ENCODE data around the gene NFATC3. TPM values are rescaled to one million over a fixed set of nuclear protein-coding genes. Genes with fewer than 3 reads are reported as not detected.
"Not testable (repeated sequence)": the region's sequence is repeated elsewhere in the genome, so short reads cannot be mapped to it uniquely, and the experiment has no call there.

Gene NFATC3
- total RNA-seq, 2 donors from 2014 or later = 25.9 to 28.9 TPM

- ATAC-seq; intact Hi-C loops (cut with DNase I); DNase-seq: not testable (repeated sequence)
These were observed 22.2 kb downstream of the NFATC3 start for GRCh38 chr16:68107230-68107928.

- intact Hi-C loops (cut with DNase I); ATAC-seq; DNase-seq: not testable (repeated sequence)
These were observed 24.0 kb downstream of the NFATC3 start for GRCh38 chr16:68109156-68109555.

DNA sequence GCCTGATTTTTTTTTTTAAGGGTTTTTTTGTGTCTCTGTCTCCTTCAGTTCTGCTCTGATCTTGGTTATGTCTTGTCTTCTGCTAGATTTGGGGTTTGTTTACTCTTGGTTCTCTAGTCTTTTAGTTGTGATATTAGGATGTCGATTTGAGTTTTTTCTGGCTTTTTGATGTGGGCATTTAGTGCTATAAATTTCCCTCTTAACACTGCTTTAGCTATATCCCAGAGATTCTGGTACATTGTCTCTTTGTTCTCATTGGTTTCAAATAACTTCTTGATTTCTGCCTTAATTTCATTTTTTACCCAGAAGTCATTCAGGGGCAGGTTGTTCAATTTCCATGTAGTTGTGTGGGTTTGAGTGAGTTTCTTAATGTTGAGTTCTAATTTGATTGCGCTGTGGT is 25.4 kb downstream of the NFATC3 start:
- ATAC-seq; intact Hi-C loops (cut with DNase I); DNase-seq: not testable (repeated sequence)

DNA sequence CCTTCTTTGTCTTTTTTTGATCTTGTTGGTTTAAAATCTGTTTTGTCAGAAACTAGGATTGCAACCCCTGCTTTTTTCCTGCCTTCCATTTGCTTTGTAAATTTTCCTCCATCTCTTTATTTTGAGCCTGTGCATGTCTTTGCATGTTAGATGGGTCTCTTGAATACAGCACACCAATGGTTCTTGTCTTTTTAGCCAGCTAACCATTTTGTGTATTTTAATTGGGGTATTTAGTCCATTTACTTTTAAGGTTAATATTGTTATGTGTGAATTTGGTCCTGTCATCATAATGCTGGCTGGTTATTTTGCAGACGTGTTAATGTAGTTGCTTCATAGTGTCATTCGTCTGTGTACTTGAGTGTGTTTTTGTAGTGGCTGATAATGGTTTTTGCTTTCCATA is 26.2 kb downstream of the NFATC3 start:
- no peak for DNase-seq
- intact Hi-C loops (cut with DNase I) = no loop called here
- ATAC-seq = no peak

DNA sequence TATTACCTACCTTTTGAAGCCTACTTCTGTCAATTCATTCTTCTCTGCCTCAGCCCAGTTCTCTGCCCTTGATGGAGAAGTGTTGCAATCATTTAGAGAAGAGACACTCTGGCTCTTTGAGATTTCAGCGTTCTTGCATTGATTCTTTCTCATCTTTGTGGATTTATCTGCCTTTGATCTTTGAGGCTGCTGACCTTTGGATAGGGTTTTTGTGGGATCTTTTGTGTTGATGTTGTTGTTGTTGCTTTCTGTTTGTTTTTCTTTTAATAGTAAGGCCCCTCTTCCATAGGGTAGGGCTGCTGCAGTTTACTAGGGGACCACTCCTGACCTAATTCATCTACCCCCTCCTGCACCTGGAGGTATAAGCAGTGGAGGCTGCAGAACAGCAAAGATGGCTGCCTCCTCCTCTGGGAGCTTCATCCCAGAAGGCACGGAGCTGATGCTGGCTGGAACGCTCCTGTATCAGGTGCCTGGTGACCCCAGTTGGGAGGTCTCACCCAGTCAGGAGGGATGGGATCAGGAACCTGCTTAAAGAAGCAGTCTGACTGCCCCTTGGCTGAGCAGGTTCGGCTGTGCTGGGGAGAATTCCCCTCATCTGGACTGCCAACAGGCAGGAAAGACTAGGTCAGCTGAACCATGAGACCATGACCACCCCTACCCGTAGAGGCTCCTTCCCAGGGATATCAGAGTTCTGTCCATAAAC is 28.0 kb downstream of the NFATC3 start:
- ATAC-seq = no peak
- DNase-seq = no peak
- intact Hi-C loops (cut with DNase I) = no loop called here

DNA sequence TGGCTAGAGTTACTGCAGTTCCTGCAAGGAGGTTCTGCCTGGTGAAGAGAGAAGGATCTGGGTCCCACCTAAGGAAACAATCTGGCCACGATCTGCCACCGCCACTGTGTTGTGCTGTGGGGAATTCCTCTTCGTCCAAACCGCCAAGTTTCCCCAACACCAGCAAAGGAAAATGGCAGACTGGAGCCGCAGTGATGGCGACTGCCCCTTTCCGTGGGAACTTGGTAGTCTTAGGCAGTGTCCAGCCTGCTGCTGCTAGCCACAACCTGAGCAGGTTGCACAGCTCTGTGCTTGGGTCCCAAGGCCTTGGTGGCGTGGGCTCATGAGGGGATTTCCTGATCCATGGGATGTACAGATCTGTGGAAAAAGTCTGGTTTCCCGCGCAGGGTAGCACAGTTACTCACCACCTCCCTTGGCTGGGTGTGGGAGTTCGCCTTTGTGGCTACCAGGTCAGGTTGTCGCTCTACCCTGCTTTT is 28.6 kb downstream of the NFATC3 start:
- intact Hi-C loops (cut with DNase I) = no loop called here
- no peak for ATAC-seq
- DNase-seq = no peak

GRCh38 chr16:68114939-68115338 is 29.8 kb downstream of the NFATC3 start:
- DNase-seq; intact Hi-C loops (cut with DNase I); ATAC-seq: not testable (repeated sequence)

GRCh38 chr16:68115851-68116250 is 30.7 kb downstream of the NFATC3 start:
- ATAC-seq = no peak
- intact Hi-C loops (cut with DNase I) = no loop called here
- DNase-seq = no peak

- DNase-seq (no peak), ATAC-seq (no peak)
- intact Hi-C loops (cut with DNase I) = no loop called here
These were observed 31.2 kb downstream of the NFATC3 start for GRCh38 chr16:68116256-68116867.

- DNase-seq (no peak), ATAC-seq (no peak)
- intact Hi-C loops (cut with DNase I) = no loop called here
These were observed 32.7 kb downstream of the NFATC3 start for GRCh38 chr16:68117884-68118283.

GRCh38 chr16:68118954-68119353 is 33.8 kb downstream of the NFATC3 start:
- intact Hi-C loops (cut with DNase I) = not testable (repeated sequence)

GRCh38 chr16:68120496-68120895 is 35.3 kb downstream of the NFATC3 start:
- ATAC-seq; DNase-seq; intact Hi-C loops (cut with DNase I): not testable (repeated sequence)

More at GRCh38 chr16:68118954-68119353, 33.8 kb downstream of the NFATC3 start:
- not testable (repeated sequence) for ATAC-seq, DNase-seq

DNA sequence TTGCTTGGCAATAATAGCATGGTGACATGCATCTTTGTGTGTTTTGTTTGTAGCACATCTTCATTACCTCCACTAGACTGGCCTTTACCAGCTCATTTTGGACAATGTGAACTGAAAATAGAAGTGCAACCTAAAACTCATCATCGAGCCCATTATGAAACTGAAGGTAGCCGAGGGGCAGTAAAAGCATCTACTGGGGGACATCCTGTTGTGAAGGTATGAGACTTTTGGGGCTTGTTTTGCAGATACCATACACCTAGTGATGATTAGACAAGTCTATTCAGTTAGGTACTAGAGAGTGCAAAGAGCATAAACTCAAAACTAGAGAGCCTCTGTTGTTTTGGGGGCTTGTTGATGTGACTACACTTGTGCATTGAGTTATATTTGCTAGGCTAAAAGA is 41.2 kb downstream of the NFATC3 start:
- no peak for ATAC-seq
- intact Hi-C loops (cut with DNase I) = no loop called here
- DNase-seq = no peak

DNA sequence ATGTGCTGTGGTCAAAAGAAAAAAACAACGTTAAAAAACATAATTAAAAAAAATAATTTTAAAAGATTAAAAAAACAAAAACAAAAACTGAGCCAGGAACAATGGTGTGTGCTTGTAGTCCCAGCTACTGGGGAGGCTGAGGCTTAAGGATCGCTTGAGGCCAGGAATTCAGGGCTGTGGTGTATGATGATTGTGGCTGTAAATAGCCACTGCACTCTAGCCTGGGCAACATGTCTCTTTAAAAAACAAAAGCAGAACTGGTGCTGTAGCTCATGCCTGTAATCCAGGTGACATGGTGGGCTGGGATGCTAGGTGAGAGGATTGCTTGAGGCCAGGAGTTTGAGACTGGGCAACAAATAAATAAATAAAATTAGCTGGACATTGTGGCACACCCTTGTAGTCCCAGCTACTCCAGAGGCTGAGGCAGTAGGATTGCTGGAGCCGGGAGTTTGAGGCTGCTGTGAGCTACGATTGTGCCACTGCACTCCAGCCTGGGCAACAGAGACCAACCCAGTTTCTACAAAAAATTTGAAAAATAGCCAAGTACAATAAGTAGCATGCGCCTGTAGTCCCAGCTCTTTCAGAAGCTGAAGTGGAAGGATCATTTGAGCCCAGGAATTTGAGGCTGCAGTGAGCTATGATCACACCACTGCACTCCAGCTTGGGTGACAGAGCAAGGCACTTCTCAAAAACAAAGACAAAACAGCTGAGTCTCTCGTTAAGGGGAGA is 43.6 kb downstream of the NFATC3 start:
- peak; percentile 21 to 41 for ATAC-seq
- DNase-seq = no peak
- intact Hi-C loops (cut with DNase I) = no loop called here

GRCh38 chr16:68130520-68130919 is 45.4 kb downstream of the NFATC3 start:
- DNase-seq (no peak), ATAC-seq (no peak)
- intact Hi-C loops (cut with DNase I) = no loop called here

DNA sequence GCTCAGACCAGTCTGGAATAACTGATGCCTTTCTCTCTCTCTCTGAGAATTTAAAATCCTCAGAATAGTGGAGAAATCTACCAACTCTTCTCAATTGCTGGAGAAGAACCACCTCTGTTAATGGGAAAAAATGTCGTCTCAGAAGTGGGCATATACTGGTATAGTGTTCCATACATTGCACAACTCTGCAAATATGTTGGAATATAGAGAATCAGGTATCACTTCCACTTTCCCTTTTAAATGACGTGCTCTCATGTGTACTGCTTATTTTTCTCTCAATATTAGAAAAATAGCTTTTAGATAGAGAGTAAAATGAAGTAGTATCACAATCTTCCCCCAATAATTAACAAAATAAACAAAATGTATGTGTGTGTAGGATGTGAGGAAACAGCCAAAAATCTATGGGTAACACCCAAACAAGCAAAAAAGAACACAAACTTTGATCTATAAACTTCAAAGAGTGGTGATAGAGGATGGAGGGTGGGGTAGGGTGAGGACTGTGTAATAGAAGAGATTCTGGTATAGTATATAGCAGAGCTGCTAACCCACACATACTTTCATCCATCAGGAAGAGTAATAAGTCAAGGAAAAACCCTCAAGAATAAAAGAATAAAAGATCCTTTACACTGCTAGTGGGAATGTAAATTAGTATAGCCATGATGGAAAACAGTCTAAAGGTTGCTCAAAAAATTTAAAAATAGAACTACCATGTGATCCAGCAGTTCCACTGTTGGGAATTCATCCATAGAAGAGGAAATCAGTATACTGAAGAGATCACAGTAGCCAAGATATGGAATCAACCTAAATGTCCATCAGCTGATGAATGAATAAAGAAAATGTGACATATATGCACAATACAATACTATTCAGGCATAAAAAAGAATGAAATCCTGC is 46.9 kb downstream of the NFATC3 start:
- intact Hi-C loops (cut with DNase I) = no loop called here
- no peak for DNase-seq
- no peak for ATAC-seq

DNA sequence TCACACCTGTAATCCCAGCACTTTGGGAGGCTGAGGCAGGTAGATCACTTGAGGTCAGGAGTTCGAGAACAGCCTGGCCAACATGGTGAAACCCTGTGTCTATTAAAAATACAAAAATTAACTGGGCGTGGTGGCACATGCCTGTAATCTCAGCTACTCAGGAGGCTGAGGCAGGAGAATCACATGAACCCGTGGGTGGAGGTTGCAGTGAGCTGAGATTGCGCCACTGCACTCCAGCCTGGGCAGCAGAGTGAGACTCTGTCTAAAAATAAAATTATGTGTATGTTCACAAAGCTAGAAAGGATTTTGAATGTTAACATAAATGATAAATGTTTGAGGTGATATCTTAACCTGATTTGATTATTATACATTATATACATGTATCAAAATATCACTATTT is 47.8 kb downstream of the NFATC3 start:
- DNase-seq; ATAC-seq; intact Hi-C loops (cut with DNase I): not testable (repeated sequence)

- no peak for ATAC-seq
- intact Hi-C loops (cut with DNase I) = no loop called here
These were observed 49.5 kb downstream of the NFATC3 start for GRCh38 chr16:68134644-68135043.

More at GRCh38 chr16:68134644-68135043, 49.5 kb downstream of the NFATC3 start:
- no peak for DNase-seq

All from left cardiac atrium (tissue), 4 donors.